B cell (primary cell): Measurements from ENCODE around the gene GRM4. TPM values are rescaled to one million over a fixed set of nuclear protein-coding genes. Genes with fewer than 3 reads are reported as not detected.

ENCODE experiments used
- ATAC-seq: fragments of 200-7000 bp; cut with Tn5 transposase; one replicate; pipeline ENCODE4 v1.10.0; 2021; ENCODE audit warnings: low read depth, mild to moderate bottlenecking, moderate number of reproducible peaks, moderate library complexity
- CTCF ChIA-PET: fragments of 350-600 bp; sonication (Branson Sonifier 250); formaldehyde crosslinking; loops from one replicate; lab custom pipeline; 2021; ENCODE audit warnings: antibody characterized with exemption, inconsistent platforms; lab: Charles Lee
- POLR2A ChIA-PET: fragments of 350-600 bp; sonication (Branson Sonifier 250); formaldehyde crosslinking; loops from one replicate; lab custom pipeline; 2021; ENCODE audit warnings: antibody characterized with exemption; lab: Charles Lee
- DNase-seq: peaks from one replicate; pipeline ENCODE4 v3.0.0; 2013
- H2AFZ ChIP-seq: 2 replicates; pipeline ENCODE4 v1.6.1; 2012; ENCODE audit warnings: mild to moderate bottlenecking, low read depth, low read length; ENCODE audit not compliant: insufficient read depth, poor library complexity, severe bottlenecking
- H3K27ac ChIP-seq, 2 donors: 1 replicate in 1 of 2; 2 replicates in 1 of 2; pipeline ENCODE4 v1.5.1; 2012 to 2013; ENCODE audit warnings: low read length in 2 of 2, mild to moderate bottlenecking in 2 of 2, moderate library complexity in 1 of 2
- H3K27me3 ChIP-seq, 4 experiments: fragments of 200-600 bp in 1 of 4; sonication (generic) in 1 of 4; replicated peaks in 1 of 4; 1 replicate in 2 of 4; 2 replicates in 2 of 4; pipeline versions ENCODE4 v1.6.1 to v1.7.0; 2013 to 2016; ENCODE audit warnings: low read length in 3 of 4, mild to moderate bottlenecking in 2 of 4, mixed read lengths in 1 of 4, moderate library complexity in 1 of 4; ENCODE audit not compliant: insufficient read depth in 4 of 4, control insufficient read depth in 3 of 4; ENCODE audit errors: control extremely low read depth in 1 of 4
- H3K36me3 ChIP-seq, 2 experiments: replicated peaks in 1 of 2; 1 replicate in 1 of 2; 2 replicates in 1 of 2; pipeline versions ENCODE4 v1.6.1 to v1.7.1; 2013; ENCODE audit warnings: low read length in 1 of 2; ENCODE audit not compliant: insufficient read depth in 2 of 2, control insufficient read depth in 1 of 2; ENCODE audit errors: control extremely low read depth in 1 of 2, extremely low read depth in 1 of 2
- H3K4me1 ChIP-seq, 2 donors: fragments of 200-600 bp in 1 of 2; sonication (generic) in 1 of 2; 1 replicate in 1 of 2; 2 replicates in 1 of 2; pipeline versions ENCODE4 v1.5.1 to v1.6.1; 2013 to 2017; ENCODE audit warnings: low read length in 2 of 2; ENCODE audit not compliant: control insufficient read depth in 2 of 2, insufficient read depth in 2 of 2
- H3K4me2 ChIP-seq: replicated peaks from 2 replicates; pipeline ENCODE3; 2012; ENCODE audit warnings: mild to moderate bottlenecking, low read depth, low read length; ENCODE audit not compliant: poor library complexity, severe bottlenecking
- H3K4me3 ChIP-seq, 5 experiments: fragments of 200-600 bp in 1 of 5; sonication (generic) in 1 of 5; 1 replicate in 3 of 5; 2 replicates in 2 of 5; pipeline versions ENCODE4 v1.5.1 to v1.7.0; 2011 to 2016; ENCODE audit warnings: low read length in 4 of 5, mild to moderate bottlenecking in 4 of 5, low read depth in 2 of 5, control low read depth in 1 of 5, moderate library complexity in 1 of 5; ENCODE audit not compliant: insufficient read depth in 1 of 5; ENCODE audit errors: control extremely low read depth in 1 of 5, extremely low read depth in 1 of 5
- H3K79me2 ChIP-seq: fragments of 200-600 bp; sonication (generic); one replicate; pipeline ENCODE4 v1.6.0; 2016; ENCODE audit warnings: low read length; ENCODE audit not compliant: control insufficient read depth, insufficient read depth
- H3K9ac ChIP-seq: fragments of 200-600 bp; sonication (generic); 2 replicates; pipeline ENCODE4 v1.6.1; 2017; ENCODE audit warnings: mild to moderate bottlenecking, low read length, moderate library complexity
- H3K9me3 ChIP-seq, 3 donors: one replicate each; pipeline versions ENCODE4 v1.6.1 to v1.7.1; 2013; ENCODE audit warnings: low read length in 2 of 3; ENCODE audit not compliant: control insufficient read depth in 2 of 3, insufficient read depth in 1 of 3; ENCODE audit errors: control extremely low read depth in 1 of 3
- H4K20me1 ChIP-seq: 2 replicates; pipeline ENCODE4 v1.6.0; 2012; ENCODE audit warnings: mild to moderate bottlenecking, low read length; ENCODE audit not compliant: insufficient read depth, control insufficient read depth, poor library complexity, severe bottlenecking
- H3K27ac Mint-ChIP-seq: one replicate; pipeline ENCODE4 v1.8.0; 2021; ENCODE audit warnings: mixed read lengths
- H3K27me3 Mint-ChIP-seq: one replicate; pipeline ENCODE4 v1.8.0; 2021; ENCODE audit warnings: mixed read lengths
- H3K4me1 Mint-ChIP-seq: one replicate; pipeline ENCODE4 v1.8.0; 2021; ENCODE audit warnings: mixed read lengths
- H3K4me3 Mint-ChIP-seq: one replicate; pipeline ENCODE4 v1.8.0; 2021; ENCODE audit warnings: mixed read lengths
- H3K9me3 Mint-ChIP-seq: one replicate; pipeline ENCODE4 v1.8.0; 2022; ENCODE audit warnings: mixed read lengths; ENCODE audit not compliant: insufficient read depth
- CTCF ChIP-seq: fragments of 200-600 bp; IDR thresholded peaks from one replicate; pipeline ENCODE4 v1.8.0; 2022; ENCODE audit warnings: antibody characterized with exemption, mild to moderate bottlenecking
- EZH2 ChIP-seq: IDR thresholded peaks from 2 replicates; pipeline ENCODE4 v1.6.1; 2012; ENCODE audit warnings: borderline replicate concordance, low read depth, mild to moderate bottlenecking, moderate library complexity, low read length; ENCODE audit not compliant: insufficient read depth, poor library complexity, severe bottlenecking
- WGBS: methylation state at CpG from one replicate; pipeline ENCODE4 v1.1.5; 2013; ENCODE audit warnings: missing lambda C conversion rate; ENCODE audit not compliant: insufficient coverage; 5-methylcytosine and 5-hydroxymethylcytosine counted together
- intact Hi-C: fragments of 100-400 bp; cut with micrococcal nuclease; formaldehyde crosslinking; loops from one replicate; pipeline ENCODE4 v1.10.0; 2022
- polyA plus RNA-seq: library from polyadenylated mRNA; depleted of rRNA; stranded (reverse); fragments of >200 nt; gene quantifications from 2 replicates; pipeline ENCODE4 v1.2.3, GENCODE V29; 2012
- total RNA-seq, 2 donors: library from RNA; stranded (reverse); fragments of 120-200 nt in 1 of 2; gene quantifications; 1 replicate in 1 of 2; 2 replicates in 1 of 2; pipeline versions ENCODE4 v1.2.3 to v1.2.4, GENCODE V29; 2013 to 2022

GRM4 gene
- total and polyA plus RNA-seq, 2 donors (not counting 1 experiment from before 2014, with no cell fraction given) = 0.04 TPM; not detected in 1

- Histone ChIP-seq H3K4me2 (no peak overlapping the region), H3K27me3 (peaks cover 0 to 24% (median 10%) of the 10 kb centered on the region in 4 experiments), H3K36me3 (no peaks in the 10 kb centered on the region), H3K27ac (no peak overlapping the region), H3K9me3 (peaks cover 0 to 25% (median 10%) of the 10 kb centered on the region in 3 donors), H2AFZ (no peak overlapping the region), H3K79me2 (no peaks in the 10 kb centered on the region), H4K20me1 (no peaks in the 10 kb centered on the region), H3K4me3 (no peak overlapping the region), H3K4me1 (peaks cover 14 to 21% of the 10 kb centered on the region in 2 donors), H3K9ac (no peak overlapping the region)
- ATAC-seq (no peak), DNase-seq (no peak)
- Mint-ChIP-seq H3K4me1 (peaks cover 16% of the 10 kb centered on the region), H3K4me3 (no peak overlapping the region), H3K27me3 (peaks cover 30% of the 10 kb centered on the region), H3K9me3 (no peaks in the 10 kb centered on the region), H3K27ac (no peak overlapping the region)
- intact Hi-C loops = loop anchor here (10.0 kb wide), 1 partner anchor 1163 kb away; no protein-coding TSS in a partner anchor
- ChIA-PET CTCF (interaction anchor here (1.5 to 7.4 kb wide), 5 partner anchors 32 to 446 kb away, joined by 3 to 76 read pairs (median 10); partner anchors contain the start of gene UQCC2), POLR2A (no interaction called here)
- 80% methylated on average over 10 of the region's 10 CpGs for WGBS
- TF ChIP-seq EZH2 (no peak), CTCF (no peak)
These were observed 11.4 kb upstream of the GRM4 start for GRCh38 chr6:34157236-34157830.
